COLO668 (cell line): Measurements from ENCODE around the gene PXT1.
"Not testable (repeated sequence)": the region's sequence is repeated elsewhere in the genome, so short reads cannot be mapped to it uniquely, and the experiment has no call there.

Experiments
- DNase-seq: peaks from one replicate; lab custom pipeline; 2025; ENCODE audit not compliant: unreplicated experiment; lab: John Stamatoyannopoulos, UW

The PXT1 gene

DNA sequence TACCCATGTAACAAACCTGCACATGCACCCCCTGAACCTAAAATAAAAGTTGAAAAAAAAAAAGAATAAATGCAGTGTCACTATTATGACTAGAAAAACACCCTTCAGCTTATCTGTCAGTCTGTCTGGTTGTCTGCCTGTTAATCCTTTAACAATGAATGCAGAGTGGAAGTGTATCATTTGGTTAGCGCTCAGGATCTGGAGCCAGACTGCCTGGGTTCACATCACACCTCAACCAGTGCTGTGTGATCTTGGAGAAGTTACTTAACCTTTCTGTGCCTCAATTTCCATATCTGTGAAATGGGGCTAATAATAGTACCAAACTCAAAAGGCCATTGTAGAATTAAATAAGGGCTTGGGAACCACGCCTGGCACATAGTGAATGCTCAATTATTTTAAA, 72.0 kb downstream of the PXT1 start:
- DNase-seq: no peak

DNA sequence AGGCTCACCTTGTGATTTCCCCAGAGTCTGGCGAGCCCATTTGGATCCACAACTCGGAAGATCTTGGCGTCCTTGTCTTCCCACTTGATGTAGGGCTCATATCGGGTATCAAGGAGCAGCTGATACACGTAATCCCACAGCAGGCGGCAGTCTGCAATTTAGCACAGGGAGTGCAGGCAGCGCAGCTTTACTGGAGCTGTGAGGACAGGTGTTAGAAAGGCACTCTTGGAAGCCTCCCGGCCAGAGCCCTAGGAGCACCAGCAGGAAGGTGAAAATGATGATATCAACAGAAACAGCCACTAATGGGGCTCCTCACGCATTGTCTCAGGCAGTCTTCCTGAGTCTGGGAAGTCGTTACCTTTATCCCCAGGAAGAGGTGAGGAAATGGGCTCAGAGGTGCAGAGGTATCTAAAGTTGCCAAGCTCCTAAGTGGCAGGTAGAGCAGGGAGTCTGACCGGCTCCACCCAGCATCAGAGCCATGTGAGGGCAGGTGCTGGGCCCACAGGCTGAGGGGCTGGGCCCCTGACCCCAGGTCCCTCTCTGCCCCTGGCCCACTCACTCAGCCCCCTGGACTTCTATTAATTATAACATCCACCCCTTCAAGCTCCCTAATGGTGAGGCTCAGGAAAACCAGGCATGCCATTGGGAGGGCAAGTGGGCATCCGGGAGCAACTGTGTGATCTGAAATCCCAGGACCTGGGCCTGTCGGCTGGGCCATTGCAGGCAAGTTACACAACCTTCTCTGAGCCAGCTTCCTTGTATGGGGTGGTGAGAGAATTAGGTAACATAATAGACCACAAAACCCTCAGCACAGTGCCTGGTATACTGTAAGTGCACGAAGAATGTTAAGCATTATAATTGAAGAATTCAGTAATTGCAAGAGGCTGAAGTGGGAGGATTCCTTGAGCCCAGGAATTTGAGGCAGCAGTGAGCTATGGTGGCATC, 73.5 kb downstream of the PXT1 start:
- DNase-seq: no peak

DNA sequence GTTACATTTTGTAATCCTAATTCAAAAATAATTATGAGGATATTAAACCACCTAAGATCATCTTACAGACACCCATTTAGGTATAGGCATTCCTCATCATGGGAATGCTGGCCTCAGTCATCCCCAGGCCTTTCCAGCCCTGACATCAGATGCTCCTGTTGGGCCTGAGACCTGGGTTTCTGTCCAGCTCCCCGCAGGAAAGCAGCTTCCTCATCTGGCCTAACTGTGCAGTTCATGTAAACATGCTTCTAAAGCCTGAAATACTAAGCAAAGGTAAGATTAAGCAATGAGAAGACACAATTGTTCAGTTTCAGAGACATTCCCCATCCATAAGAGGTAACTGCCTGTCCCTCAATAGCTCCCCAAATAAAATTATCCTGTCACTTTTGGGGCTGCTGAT, 74.2 kb downstream of the PXT1 start:
- DNase-seq: no peak

GRCh38 chr6:36367743-36368142, 74.9 kb downstream of the PXT1 start:
- no peak for DNase-seq

GRCh38 chr6:36364669-36365479, 77.8 kb downstream of the PXT1 start:
- DNase-seq: no peak

GRCh38 chr6:36364061-36364635, 78.5 kb downstream of the PXT1 start:
- DNase-seq: not testable (repeated sequence)

DNA sequence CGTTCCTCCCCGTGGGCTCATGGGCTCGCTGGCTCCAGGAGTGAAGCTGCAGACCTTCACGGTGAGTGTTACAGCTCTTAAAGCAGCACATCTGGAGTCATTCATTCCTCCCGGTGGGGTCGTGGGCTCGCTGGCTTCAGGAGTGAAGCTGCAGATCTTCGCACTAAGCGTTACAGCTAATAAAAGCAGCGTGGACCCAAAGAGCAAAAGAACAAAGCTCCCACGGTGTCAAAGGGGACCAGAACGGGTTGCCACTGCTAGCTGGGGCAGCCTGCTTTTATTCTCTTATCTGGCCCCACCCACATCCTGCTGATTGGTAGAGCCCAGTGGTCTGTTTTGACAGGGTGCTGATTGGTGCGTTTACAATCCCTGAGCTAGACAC, 79.3 kb downstream of the PXT1 start:
- not testable (repeated sequence) for DNase-seq

DNA sequence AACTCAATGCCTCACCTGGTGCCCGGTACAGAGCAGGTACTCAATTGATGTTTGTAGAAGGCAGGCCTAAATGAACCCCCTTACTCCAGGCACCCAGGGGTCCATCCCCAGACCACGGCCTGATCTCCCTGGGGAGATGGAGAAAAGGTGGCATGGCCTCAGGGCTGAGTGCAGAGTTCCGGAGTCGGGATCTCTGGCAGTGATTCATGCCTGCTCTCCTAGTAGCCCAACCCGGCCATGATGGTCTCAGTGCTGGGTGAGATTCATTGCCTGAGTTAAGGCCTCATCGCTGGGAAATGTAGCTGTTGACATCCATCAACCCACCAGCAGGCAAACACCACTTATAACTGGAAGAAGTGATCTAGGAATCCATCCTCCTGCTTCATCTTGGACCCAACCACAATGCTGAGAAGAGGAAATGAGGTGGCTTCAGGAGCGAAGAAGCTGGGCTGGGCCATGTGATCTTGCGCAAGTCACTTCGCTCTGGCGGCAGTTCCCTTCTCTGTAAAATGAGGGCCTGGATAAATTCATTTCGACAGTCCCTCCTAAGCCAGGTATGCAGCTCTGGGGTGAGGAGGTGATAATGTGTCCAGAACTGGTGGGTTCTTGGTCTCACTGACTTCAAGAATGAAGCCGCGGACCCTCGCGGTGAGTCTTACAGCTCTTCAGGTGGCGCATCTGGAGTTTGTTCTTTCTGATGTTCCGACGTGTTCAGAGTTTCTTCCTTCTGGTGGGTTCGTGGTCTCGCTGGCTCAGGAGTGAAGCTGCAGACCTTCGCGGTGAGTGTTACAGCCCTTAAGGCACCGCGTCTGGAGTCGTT, 79.9 kb downstream of the PXT1 start:
- DNase-seq: no peak

- no peak for DNase-seq
Observed at GRCh38 chr6:36361071-36361470, 81.6 kb downstream of the PXT1 start.

DNA sequence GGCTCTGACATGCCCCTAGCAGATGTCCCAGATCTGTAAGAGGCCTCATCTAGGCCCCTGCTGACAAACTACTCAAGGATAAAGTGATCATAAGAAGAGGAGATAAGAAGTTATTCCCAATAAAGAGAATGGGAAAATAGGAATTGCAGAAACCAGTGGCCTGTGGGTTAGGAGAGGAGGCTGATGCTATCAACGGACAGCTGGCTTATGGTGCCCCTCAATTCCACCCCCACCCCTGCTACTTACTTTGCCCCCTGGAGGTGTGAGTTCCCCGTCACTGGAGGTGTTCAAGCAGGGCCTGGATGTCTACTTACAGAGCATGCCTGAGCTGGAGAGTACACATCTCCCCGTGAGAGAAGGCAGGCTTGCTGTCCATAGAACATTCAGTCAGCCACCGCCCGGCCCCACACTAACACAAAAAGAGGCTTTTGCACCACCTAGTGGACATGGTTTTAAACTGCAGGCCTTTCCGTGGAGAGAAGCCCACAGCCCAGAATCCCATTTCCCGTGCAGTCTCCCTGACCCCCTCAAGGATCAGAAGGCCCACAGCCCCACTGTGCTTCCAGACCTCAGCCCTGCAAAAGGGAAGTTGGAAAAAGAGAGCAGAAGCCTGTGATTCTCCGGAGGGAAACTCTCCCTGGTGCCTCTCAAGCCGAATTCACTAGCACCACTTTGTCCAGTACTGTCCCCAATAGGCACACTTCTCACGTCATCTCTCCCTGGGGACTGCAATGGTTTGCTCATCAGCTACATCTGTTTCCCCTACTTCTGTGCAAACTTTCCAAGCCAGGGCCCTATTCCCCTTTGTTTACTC, 82.2 kb downstream of the PXT1 start:
- peak; percentile 68 for DNase-seq

- DNase-seq: no peak
Observed at GRCh38 chr6:36358226-36358915, 84.3 kb downstream of the PXT1 start.

DNA sequence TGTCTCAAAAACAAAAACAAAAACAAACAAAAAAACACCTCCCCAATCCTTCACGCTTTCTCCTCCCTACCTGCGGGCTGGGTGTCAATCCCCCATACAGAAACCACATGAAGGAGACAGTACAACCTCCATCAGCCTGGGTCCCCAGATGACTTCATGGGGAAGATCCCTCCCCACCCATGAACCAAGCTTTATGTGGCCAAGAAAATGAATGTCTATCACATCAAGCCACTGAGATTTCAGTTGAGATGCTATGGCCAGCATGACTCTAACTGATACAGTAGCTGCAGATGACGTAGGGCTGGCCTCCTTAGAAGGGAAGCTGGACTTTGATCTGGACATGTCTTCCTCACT, 84.8 kb downstream of the PXT1 start:
- DNase-seq: no peak

DNA sequence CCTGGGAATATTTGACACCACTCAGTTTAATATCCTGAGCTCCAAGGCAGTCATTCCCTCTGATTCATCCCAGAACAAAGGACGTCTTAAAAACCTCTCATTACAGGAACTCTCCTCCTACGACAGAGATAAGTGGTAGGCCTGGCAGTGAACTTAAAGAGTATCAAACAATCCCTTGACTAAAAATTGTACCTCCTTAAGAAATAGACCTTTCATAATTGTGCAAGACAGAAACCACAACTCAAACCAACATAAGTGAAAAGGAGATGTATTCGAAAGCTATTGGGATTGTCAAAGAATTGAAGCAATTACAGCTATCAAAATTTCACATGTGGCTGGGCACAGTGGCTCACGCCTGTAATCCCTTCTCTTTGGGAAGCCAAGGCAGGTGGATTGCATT, 86.8 kb downstream of the PXT1 start:
- DNase-seq: no peak

DNA sequence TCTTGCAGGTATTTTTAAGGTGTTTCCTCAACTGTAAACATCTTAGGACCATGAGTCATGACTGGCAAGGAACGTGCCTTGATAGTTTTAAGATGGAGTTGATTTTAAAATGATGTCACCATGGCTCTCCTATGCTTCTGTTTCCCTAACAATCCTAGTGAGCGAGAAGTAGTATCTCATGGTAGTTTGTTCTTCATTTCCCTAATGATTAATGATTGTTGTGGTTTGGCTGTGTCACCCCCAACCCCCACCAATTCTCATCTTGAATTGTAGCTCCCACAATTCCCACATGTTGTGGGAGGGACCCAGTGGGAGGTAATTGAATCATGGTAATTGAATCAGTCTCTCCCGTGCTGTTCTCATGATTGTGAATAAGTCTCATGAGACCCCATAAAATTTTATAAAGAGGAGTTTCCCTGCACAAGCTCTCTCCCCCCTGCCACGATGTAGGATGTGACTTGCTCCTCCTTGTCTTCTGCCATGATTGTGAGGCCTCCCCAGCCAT, 89.2 kb downstream of the PXT1 start:
- no peak for DNase-seq

GRCh38 chr6:36352477-36353157, 90.0 kb downstream of the PXT1 start:
- no peak for DNase-seq

DNA sequence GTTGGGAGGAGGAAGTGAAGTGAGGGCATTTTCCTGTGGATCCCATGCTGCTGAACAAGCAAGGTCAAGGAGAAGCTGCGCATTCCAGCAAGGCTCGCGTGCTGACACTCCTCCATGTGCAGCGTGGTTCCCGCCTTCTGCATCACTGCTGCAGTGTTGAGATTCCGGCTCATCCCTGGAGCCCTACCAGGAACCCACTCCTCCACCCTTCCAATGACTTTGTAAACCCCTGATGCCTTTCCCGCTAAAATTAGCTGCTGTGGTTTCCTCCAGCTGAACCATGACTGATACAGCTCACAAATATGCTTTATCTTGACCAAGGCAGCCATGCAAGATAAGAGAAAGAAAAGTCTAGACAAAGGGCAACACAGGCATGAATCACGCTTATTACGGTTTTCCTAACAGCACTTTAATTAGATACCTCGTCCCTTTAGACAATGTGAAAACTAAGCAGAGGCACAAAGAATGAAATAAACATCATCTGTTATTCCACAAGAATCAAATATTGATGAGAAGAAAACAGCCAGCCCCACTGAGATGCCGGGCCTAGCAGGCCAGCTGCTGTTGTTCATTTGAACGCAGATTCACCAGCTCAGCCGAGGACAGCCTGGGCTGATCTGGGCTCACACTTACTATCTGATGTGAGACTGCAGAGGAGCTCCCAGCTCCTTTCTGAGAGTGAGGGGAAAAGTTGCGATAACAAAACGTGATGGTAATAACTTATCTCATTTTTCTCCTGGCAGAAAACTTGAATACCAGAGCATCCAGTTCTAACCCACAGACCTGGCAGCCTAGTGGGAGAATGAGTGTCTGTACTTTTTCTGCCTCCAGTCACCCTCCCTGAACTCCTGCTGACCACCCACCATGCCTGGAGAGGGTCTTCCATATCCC, 91.7 kb downstream of the PXT1 start:
- DNase-seq: no peak

DNA sequence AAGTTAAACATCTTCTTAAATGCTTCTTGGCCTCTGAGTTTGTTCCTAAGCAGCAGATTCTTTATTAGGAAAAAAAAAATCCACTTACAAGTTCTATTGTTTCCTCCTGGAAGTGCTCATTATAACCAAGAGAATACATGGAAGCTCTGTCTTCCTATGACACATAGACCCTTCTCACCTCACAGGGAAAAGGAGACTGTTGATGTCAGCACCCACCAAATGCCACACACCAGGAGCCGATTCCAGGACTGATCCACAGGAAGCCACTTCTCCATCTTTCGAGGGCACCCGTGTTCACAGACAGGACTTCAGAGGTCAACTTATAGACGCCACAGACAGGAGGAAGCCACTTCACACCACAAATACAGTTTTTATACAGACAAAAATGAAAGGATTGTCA, 92.6 kb downstream of the PXT1 start:
- DNase-seq: no peak

DNA sequence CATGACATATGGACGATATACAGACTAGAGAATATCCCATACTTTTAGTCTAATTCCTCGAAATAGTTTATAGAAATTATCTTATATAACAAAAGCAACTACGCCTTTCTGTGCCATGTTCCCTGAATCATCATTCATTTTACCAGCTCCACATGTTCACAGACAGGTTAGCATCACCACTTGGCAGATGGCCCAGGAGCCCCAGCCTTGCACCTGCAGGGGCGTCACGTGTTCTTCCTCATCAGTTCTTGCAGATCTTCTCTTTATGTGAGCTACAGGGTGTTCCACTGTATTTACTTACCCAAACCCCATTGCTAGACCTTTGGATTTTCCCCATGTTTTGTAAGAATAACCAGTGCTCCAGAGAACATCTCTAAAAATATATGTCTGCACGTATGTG, 93.4 kb downstream of the PXT1 start:
- DNase-seq: peak; percentile 87
